CD4-positive, alpha-beta T cell (primary cell): ENCODE results near the gene CACNA2D3. TPM values are rescaled to one million over a fixed set of nuclear protein-coding genes. Genes with fewer than 3 reads are reported as not detected.

Experiments used
- ATAC-seq: fragments of 200-7000 bp; cut with Tn5 transposase; one replicate; pipeline ENCODE4 v1.10.0; 2022; ENCODE audit warnings: mild to moderate bottlenecking; ENCODE audit not compliant: poor library complexity
- CTCF ChIA-PET: fragments of 350-600 bp; sonication (Branson Sonifier 250); formaldehyde crosslinking; loops from one replicate; lab custom pipeline; 2021; ENCODE audit warnings: antibody characterized with exemption, inconsistent platforms; lab: Charles Lee
- POLR2A ChIA-PET: fragments of 350-600 bp; sonication (Branson Sonifier 250); formaldehyde crosslinking; loops from one replicate; lab custom pipeline; 2021; ENCODE audit warnings: antibody characterized with exemption, inconsistent platforms; lab: Charles Lee
- DNase-seq, 14 experiments: peaks; one replicate each; pipeline ENCODE4 v3.0.0-alpha.2; 2013 to 2020; ENCODE audit warnings: mixed read lengths in 2 of 14
- H3K27ac ChIP-seq, 2 donors: one replicate each; pipeline versions ENCODE4 v1.5.1 to v1.7.0; 2013; ENCODE audit warnings: low read length in 2 of 2, low read depth in 1 of 2, mild to moderate bottlenecking in 1 of 2
- H3K27me3 ChIP-seq, 2 experiments: 1 replicate in 1 of 2; 2 replicates in 1 of 2; pipeline versions ENCODE4 v1.6.1 to v1.7.0; 2013; ENCODE audit warnings: low read length in 2 of 2, control low read depth in 1 of 2, mild to moderate bottlenecking in 1 of 2, moderate library complexity in 1 of 2; ENCODE audit not compliant: insufficient read depth in 2 of 2, control insufficient read depth in 1 of 2
- H3K36me3 ChIP-seq: one replicate; pipeline ENCODE4 v1.6.1; 2013; ENCODE audit warnings: low read length, control low read depth; ENCODE audit not compliant: insufficient read depth
- H3K4me1 ChIP-seq: one replicate; pipeline ENCODE4 v1.6.1; 2013; ENCODE audit warnings: low read length, control low read depth; ENCODE audit not compliant: insufficient read depth
- H3K4me3 ChIP-seq: one replicate; pipeline ENCODE4 v1.5.1; 2013; ENCODE audit warnings: mild to moderate bottlenecking, low read length, moderate library complexity
- H3K9me3 ChIP-seq, 2 experiments: 1 replicate in 1 of 2; 2 replicates in 1 of 2; pipeline versions ENCODE4 v1.6.1 to v1.7.0; 2013; ENCODE audit warnings: low read length in 2 of 2, mild to moderate bottlenecking in 2 of 2, control low read depth in 1 of 2, moderate library complexity in 1 of 2; ENCODE audit not compliant: control insufficient read depth in 1 of 2, insufficient read depth in 1 of 2
- H3K27ac Mint-ChIP-seq: one replicate; pipeline ENCODE4 v1.8.0; 2020; ENCODE audit warnings: mixed read lengths
- H3K27me3 Mint-ChIP-seq: one replicate; pipeline ENCODE4 v1.8.0; 2021; ENCODE audit warnings: mixed read lengths
- H3K36me3 Mint-ChIP-seq: one replicate; pipeline ENCODE4 v1.8.0; 2021; ENCODE audit warnings: low read depth, mixed read lengths
- H3K4me1 Mint-ChIP-seq: one replicate; pipeline ENCODE4 v1.8.0; 2021; ENCODE audit warnings: low read depth, mixed read lengths
- H3K4me3 Mint-ChIP-seq: one replicate; pipeline ENCODE4 v1.8.0; 2020; ENCODE audit warnings: mild to moderate bottlenecking, mixed read lengths
- H3K9me3 Mint-ChIP-seq: one replicate; pipeline ENCODE4 v1.8.0; 2020; ENCODE audit warnings: mixed read lengths
- intact Hi-C, 2 experiments: fragments of 100-400 bp; cut with DNase I in 1 of 2; cut with micrococcal nuclease in 1 of 2; formaldehyde crosslinking; loops; one replicate each; pipeline versions ENCODE4 v1.15.1 to v1.9.0; 2023 to 2025; cut with DNase I, micrococcal nuclease
- total RNA-seq, 174 experiments: library from RNA in 2 of 174; stranded (reverse) in 2 of 174; gene quantifications; one replicate each; pipeline ENCODE4 v1.2.3 and lab custom pipeline; 2021 to 2026
- TF ChIP-seq, protein P1 (sequence below): fragments of 200-600 bp; IDR thresholded peaks from one replicate; pipeline ENCODE4 v1.8.0; 2022; ENCODE audit warnings: antibody characterized with exemption, mild to moderate bottlenecking

CACNA2D3 gene
- total RNA-seq, 2 experiments from 2014 or later: 0.08 TPM; not detected in 1

DNA sequence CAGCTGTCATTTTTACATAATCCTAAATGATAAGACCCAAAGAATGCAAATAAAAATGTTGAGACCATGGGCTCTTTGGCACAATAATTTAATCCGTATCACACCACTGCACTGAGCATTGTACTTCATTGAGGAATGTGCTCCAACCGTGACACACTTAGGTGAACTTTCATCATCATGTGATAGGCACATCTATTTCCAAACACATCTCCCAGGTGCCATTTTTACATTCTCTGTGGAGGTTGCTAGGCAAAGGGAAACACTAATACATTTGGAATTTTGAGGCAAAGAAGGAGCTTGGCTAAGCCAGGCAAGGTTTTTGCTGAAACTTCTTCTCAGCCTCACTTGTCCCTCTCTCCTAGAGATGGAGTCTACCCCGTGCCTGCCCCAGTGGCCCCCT, 736.8 kb downstream of the CACNA2D3 start:
- ChIA-PET POLR2A (no interaction called here), CTCF (no interaction called here)
- Mint-ChIP-seq H3K9me3 (no peaks in the 10 kb centered on the region), H3K27ac (no peak overlapping the region), H3K36me3 (no peaks in the 10 kb centered on the region), H3K4me1 (no peaks in the 10 kb centered on the region), H3K27me3 (peaks cover 7% of the 10 kb centered on the region), H3K4me3 (no peak overlapping the region)
- intact Hi-C loops: no loop called here
- DNase-seq: no peak
- no peak overlapping the region for H3K27ac ChIP-seq
- no peak for ATAC-seq
- H3K36me3 ChIP-seq: no peaks in the 10 kb centered on the region
- no peaks in the 10 kb centered on the region for H3K4me1 ChIP-seq
- no peak overlapping the region for H3K4me3 ChIP-seq
- H3K27me3 ChIP-seq: no peaks in the 10 kb centered on the region
- H3K9me3 ChIP-seq: peaks cover 0 to 2% of the 10 kb centered on the region in 2 experiments
- TF ChIP-seq, protein P1, sequence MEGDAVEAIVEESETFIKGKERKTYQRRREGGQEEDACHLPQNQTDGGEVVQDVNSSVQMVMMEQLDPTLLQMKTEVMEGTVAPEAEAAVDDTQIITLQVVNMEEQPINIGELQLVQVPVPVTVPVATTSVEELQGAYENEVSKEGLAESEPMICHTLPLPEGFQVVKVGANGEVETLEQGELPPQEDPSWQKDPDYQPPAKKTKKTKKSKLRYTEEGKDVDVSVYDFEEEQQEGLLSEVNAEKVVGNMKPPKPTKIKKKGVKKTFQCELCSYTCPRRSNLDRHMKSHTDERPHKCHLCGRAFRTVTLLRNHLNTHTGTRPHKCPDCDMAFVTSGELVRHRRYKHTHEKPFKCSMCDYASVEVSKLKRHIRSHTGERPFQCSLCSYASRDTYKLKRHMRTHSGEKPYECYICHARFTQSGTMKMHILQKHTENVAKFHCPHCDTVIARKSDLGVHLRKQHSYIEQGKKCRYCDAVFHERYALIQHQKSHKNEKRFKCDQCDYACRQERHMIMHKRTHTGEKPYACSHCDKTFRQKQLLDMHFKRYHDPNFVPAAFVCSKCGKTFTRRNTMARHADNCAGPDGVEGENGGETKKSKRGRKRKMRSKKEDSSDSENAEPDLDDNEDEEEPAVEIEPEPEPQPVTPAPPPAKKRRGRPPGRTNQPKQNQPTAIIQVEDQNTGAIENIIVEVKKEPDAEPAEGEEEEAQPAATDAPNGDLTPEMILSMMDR: no peak

DNA sequence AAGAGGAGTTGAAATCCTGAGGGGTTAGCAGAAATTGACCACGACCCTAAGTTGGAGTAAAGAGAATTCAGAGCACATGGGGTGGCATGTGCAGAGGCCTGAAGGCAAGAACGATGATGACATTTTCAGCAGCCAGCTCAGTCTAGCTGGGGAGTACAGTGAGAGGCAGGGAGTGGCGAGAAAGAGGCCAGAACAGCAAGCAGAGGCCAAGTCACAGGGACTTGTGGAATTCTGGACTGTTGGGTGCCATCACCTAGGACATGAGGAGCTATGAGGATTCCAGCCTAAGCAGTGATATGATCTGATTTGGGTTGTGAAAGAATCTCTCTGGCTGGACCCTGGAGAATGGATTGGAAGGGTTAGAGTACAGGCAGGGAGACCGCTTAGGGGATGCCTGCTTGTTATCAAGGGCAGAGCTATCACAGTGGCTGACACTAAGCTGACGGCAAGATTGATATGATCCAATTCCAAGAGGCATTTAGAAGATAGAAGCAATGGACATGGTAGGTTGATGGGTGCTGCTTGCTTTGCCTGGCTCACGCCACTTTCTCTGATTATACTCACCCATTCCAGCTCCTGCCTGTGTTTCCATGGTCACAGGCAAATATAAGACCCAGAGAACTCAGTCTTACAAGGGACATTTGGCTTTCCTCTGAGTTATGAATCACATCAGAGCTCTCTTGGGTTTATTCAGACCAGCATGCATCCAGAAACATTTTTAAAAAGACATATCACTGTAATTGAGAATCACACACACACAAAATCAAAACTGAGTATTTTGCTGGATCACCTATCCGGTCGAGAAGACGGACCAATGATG, 739.1 kb downstream of the CACNA2D3 start:
- TF ChIP-seq, protein P1: no peak
- intact Hi-C loops: no loop called here
- no peaks in the 10 kb centered on the region for H3K9me3 Mint-ChIP-seq
- H3K27ac ChIP-seq: no peak overlapping the region
- no peak overlapping the region for H3K4me3 ChIP-seq
- POLR2A ChIA-PET: no interaction called here
- H3K9me3 ChIP-seq: peaks cover 0 to 14% of the 10 kb centered on the region in 2 experiments
- no peaks in the 10 kb centered on the region for H3K36me3 ChIP-seq
- CTCF ChIA-PET: no interaction called here
- H3K4me3 Mint-ChIP-seq: no peak overlapping the region
- no peaks in the 10 kb centered on the region for H3K4me1 ChIP-seq
- DNase-seq (no peak), ATAC-seq (no peak)
- H3K27me3 Mint-ChIP-seq: peaks cover 5% of the 10 kb centered on the region
- no peaks in the 10 kb centered on the region for H3K36me3 Mint-ChIP-seq
- H3K27ac Mint-ChIP-seq: no peak overlapping the region
- no peaks in the 10 kb centered on the region for H3K4me1 Mint-ChIP-seq
- H3K27me3 ChIP-seq: no peaks in the 10 kb centered on the region

DNA sequence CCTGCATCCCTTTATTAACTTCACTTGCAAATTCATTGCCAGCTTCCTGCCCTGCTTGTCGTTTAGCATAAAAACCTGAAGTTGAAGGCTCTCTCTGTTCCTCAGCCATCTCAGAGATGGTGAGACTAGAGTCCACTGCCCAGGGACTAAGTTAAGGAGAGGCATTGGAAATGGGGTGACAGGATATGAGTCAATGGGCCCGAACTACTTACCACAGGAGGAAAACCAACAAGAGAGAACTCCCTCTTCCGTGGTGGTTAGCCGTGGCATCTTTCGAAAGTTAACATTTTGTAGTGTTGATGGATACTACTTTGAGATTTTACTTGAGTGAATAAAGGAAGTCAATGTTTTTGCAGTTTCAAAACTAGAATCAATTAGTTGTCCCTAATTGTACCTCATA, 740.2 kb downstream of the CACNA2D3 start:
- CTCF ChIA-PET: no interaction called here
- H3K27me3 Mint-ChIP-seq: peaks cover 3% of the 10 kb centered on the region
- ATAC-seq (no peak), DNase-seq (no peak)
- intact Hi-C loops: no loop called here
- H3K27ac Mint-ChIP-seq: no peak overlapping the region
- H3K27ac ChIP-seq: no peak overlapping the region
- no peaks in the 10 kb centered on the region for H3K36me3 Mint-ChIP-seq
- no peaks in the 10 kb centered on the region for H3K27me3 ChIP-seq
- H3K4me1 Mint-ChIP-seq: no peaks in the 10 kb centered on the region
- H3K9me3 ChIP-seq: peaks cover 0 to 14% of the 10 kb centered on the region in 2 experiments
- H3K4me1 ChIP-seq: no peaks in the 10 kb centered on the region
- no peaks in the 10 kb centered on the region for H3K36me3 ChIP-seq
- H3K9me3 Mint-ChIP-seq: no peaks in the 10 kb centered on the region
- no peak overlapping the region for H3K4me3 Mint-ChIP-seq
- TF ChIP-seq, protein P1: no peak
- POLR2A ChIA-PET: no interaction called here
- H3K4me3 ChIP-seq: no peak overlapping the region
